GM21786 (cell line): ENCODE results near the gene DMGDH.

Experiments
- ATAC-seq: cut with Tn5 transposase; IDR thresholded peaks from one replicate; pipeline ENCODE4 v1.9.1; 2021; ENCODE audit not compliant: unreplicated experiment

DMGDH gene

DNA sequence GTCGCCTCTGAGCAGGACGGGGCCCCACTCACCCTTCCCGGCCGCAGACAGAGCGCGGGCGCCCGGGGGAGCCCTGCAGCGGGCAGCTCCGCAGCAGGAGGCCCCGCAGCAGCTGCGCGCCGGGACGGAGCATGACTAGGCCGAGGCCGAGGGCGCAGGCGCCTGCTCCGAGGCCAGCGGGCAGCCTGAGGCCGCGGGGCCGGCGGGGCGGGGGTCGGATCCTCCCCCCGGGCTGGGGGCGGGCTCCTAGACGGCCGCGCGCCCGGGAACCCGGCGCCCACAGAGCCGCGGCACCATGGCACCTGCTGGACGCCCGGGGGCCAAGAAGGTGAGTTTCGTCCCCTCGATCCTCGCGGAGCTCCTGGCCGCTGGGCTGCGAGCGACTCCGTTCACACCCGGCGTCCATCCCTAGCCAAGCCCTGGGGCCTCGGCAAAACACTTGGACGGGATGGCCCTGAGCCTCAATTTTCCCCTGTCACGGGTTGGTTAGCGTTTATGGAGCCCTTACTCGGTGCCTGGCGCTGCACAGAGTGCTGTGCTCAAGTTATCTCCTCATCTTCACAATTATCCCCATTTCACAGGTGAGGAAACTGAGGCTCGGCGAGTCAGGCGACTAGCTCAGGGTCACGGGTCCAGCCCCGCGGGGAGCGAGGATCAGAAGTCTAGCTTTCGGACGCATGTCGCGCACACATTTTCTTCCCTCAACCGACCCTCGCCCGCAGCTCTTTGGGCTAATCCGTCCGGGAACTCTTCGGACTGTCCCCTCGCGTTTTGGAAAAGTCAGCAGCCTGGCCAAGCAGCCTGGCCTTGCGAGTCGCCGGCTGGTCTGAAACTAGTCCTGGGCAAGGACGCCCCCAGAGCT is at the start of gene DMGDH, which contains the start of gene BHMT2:
Gene DMGDH (minus strand): TSS at position 187 of the 862 bp plus-strand sequence. CDS start 54 bp downstream, at position 133.
Gene BHMT2 (plus strand): TSS at position 280 of the 862 bp plus-strand sequence. CDS start 16 bp downstream, at position 296.
- ATAC-seq, result no peak

DNA sequence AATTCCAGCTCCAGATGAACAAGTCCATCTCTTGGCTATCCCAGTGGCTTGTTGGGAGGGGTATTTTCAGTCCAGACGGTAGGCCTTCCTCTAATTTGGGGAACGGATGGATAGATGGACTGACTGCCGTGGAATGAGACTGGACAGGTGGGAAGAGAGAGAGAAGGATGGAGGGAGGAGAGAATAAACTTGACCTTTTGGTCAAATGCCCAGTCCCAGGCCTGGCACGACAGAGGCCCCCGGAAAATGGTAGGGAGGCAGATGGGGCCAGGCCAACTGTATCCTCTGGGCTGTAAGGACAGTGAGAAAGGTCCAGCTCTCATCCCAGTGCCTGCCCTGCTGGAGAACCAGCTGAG is 43.2 kb upstream of the DMGDH start:
- no peak for ATAC-seq

DNA sequence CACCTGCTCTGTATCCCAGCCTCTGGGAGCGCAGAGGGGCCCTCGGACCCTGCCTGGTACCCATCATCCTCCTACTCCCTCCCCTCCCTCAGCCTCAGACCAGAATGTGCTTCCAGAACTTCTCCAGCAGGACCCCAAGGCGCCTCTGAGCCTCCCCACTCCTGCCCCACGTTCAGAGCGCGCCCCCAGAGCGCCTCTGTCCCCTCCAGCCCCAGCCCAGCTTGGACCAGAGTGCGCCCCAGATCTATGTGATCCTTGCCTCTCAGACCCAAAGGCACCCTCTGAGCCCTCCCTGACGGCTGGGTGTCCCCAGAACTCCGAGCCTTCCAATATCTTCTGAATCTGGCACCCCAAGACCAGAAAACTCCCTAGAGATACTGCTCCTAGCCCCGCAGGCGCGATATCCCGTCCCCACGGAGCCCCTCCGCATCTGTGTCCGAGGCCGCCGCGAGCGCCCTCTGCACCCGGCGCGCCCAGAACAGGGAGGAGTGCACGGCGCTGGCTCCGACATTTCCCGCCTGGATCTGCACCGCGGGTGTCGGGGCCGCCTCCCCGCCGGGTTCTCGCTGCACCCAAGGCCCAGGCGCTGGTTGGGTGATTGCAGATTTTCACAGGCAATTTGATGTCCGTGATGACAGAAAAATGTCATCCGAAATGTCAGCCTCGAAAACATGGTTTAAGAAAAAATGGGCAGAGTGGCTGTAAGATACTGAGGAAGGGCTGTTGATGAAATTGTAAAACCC is 42.7 kb upstream of the DMGDH start:
- ATAC-seq, result no peak

DNA sequence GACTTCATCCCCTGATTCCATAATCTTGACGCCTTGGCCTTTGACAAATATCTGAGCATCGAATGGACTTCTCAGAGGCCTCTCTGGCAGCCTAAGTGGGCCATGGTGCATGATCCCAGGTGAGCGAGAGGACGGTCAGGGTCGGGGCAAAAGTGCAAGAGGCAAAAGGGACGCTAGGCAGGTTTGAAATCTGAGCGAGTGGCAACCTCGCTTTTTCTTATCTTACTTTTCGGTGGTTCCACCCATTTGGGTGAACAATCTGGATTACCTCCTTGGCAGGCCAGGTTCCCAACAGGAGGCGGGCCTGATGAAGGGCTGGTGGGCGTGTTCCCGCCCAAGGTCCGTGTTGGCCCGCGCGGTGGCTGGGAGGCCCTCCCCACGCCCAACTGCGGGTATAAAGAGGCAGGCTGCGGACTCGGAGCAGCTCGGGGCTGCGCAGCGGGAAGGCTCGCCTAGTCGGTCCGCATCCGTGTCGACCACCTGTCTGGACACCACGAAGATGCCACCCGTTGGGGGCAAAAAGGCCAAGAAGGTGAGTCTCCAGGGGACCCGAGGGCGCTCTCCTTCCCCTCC is 42.0 kb upstream of the DMGDH start, which contains the start of gene BHMT:
Gene BHMT (plus strand): TSS at position 423 of the 573 bp plus-strand sequence. CDS start 77 bp downstream, at position 500.
- ATAC-seq, result no peak

DNA sequence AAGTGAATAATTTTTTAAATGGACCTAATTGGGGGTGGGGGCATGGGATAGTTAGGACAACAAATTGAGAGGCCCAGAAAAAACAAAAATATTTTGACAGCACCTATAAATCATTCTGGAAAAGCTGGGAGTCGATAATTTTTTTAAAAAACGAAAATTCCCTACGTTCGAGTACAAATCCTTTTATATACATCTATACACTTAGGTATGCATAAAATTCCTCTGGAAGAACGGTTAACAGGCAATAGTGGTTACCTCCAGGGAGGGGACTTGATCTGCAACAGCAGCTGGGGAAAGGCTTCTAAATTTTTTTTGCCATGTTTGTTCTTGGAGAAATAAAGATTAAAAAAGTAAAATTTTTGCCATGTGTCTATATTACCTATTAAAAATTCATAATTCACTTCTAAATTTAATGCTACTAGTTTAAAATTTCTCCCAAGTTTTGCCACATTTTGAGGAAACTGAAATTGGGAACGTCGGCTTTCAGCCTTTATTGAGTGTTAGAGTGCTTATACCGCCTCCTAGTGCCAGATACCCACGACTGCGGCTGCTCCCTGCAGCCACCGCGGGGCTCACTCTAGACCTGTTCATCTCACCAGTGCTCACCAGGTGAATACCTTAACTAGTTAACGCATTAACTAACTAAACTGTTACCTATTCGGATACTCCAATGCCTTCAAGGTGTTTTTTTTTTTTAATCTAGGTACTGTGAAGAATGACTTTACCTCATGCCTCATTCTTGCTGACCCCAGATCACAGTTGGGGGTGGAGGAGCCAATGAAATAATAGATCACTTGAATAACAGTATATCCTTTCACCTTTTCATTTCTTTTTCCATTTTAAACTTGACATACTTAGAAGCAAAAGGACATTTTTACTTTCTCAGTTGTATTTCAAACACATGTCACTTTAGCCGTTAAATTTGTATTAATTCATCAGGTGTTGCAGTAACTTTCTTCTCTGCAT is 40.3 kb upstream of the DMGDH start:
- ATAC-seq, result no peak

DNA sequence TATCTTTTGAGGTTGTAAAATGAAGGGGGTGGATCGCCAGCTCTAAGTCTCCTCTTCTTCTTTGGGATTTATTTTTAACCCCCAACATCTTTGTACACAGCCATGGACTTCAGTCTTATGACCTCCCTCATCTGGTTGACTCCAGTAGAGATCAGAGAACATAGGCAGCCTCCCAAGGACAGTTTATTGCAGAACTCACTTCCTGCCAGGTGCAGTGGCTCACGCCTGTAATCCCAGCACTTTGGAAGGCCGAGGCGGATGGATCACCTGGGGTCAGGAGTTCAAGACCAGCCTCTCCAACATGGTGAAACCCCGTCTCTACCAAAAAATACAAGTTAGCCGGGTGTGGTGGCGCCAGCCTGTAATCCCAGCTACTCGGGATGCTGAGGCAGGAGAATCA is 39.3 kb upstream of the DMGDH start:
- ATAC-seq, result no peak

DNA sequence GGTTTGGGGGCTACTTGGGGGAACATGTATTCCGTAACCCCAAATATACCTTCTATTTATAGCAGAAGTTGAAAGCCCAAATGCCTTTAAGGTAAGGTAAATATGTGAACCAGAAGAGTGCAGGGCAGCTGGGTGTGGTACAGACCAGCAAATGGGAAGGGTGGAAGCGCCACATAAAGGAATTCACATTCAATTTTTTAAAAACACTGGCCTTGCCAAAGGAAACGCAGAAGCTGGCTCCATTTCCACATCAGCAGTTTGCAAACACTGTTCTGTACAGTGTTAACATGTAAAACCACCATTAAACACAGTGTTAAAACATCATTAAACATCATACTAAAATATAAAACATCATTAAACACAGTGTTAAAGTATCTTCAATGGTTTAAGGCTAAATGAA is 38.6 kb upstream of the DMGDH start:
- no peak for ATAC-seq

DNA sequence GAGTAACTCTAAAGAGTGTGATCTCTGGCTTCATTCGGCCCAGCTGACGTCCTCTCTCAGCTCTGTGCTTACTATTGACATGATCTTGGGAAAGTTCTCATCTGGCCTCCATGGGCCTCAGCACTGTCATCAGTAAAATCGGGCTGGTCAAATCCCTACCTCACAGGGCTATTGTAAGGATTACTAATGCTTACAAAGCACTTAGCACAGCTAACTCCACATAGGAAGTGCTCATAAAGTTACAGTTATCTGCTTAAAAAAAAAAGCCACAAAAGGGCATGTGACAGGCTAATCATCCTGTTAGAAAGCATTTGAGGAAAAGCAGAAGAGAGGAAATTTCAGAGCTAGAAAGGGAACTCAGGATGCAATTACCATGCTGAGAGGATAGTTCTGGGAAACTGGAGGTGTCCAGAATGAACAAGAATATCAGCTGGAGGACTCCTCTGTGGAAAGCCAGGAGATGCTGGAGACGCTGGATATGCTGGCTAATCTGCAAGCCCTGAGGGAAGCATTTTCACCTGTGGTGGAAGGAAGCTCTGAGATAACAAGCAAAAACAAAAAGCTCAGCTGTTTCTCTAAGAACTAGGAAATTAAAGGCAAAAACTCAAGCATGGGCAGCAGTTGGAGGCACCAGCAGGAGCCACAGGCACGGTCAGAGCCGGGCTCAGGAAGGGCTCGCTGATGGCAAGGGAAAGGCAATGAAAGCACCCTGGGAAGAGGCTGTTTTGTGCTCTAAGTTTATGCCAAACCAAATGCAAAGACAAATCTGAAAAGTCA is 37.7 kb upstream of the DMGDH start:
- ATAC-seq, result no peak

DNA sequence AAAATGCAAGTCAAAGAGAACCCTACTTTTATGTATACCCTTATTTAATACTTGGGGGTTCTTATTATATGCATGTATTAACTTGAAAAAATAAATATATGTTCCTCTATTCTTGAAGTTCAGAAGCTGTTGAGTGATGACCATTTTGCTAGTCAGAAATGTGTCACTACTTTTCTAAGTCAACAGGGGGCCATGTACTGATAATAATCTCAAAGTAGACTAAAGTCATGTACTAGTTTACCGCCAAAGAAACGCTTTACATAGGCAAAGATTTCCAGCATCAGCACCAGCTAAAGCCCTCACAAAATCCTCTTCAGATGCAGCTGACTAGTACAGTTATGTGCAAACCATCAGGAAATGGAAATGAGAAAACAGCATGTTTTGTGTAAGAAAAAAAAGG is 36.4 kb upstream of the DMGDH start:
- no peak for ATAC-seq

DNA sequence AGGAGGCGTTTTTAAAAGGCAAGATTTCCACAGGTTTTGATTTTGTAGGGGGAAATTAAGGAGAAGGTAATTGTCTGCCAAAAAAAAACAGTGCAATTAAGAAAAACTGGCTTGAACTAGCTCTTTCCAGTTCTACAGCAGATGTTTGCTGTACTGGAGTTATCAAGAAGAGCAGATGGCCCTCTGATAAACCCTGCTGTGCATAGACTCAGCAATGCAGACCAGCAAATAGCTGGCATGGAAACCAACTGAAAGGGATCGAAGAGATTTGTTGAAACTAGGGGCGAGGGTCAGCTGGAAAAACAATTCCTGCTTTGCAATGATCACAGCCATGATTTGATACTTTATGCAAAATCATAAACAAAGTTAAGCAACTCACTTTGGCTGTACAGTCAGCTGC is 24.3 kb upstream of the DMGDH start:
- ATAC-seq, result no peak

DNA sequence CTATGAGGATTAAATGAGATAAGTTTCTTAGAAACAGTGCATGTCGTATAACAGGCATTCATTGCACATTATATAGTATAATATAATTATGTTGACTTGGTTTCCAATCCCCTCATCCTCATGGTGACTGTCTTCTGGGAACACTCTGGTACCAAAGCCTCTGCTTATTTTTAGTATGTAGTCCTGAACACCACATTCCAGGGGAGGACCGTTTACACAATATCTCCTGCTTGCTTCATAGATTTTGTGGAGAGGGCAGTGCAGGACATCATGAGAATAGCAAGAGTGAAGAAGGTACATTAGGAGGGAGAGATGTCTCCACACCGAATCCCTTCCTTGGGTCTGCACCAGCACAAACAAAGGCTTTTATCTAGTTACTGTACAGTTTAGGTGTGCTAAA is 21.6 kb upstream of the DMGDH start:
- ATAC-seq, result no peak

DNA sequence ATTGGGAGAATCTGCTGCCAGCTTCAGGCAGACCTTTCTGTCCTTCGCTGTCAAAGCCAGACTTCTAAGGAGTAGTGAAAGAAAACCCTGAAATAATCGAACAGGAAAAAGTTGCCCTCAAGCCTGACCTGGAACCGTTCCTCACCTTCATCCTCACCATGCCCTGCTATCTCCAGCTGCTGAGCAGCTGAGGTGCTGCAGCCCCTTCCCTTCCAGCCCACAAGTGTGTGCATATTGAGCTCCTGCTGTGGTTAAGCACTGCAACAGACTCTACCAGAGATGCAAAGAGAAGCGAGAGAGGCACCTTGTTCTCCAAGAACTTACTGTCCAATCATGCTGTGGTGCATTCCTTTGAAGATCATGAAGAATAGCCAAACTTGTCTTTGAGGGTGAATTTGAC is 19.0 kb upstream of the DMGDH start:
- no peak for ATAC-seq

DNA sequence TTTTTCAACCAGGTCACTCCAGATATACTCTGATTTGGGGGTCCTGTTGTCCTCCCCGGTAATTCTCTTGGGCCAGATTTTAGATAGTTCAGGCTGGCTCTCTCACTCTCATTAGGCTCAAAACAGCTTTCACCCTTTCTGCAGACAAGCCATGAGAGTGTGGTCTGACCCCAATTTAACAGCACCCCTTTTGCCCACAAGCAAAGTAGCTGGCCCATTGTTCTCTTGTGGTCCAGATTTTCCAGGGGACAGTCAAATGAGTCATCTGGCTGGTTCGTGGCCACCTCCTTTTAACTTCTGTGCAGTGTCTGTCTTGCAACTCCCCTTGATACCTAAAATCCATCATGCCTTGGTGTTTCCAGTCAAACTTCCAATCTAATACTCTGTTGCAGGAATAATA is 16.6 kb upstream of the DMGDH start:
- ATAC-seq, result no peak

DNA sequence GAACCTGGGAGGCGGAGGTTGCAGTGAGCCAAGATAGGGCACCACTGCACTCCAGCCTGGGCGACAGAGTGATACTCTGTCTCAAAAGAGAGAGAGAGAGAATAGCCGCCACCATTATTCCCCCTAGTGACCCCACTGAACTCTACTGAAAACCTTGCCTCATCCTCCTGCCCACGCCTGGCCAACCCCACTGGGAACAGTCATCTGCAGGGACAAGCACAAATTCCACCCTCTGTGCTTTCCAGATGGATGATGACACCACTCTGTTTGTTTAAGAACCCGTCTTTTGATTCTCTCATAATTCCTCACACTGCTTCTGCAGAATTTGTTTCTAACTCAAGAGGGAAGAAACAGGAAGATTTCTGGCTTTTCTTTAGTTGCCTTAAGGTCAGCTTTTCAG is 12.3 kb upstream of the DMGDH start:
- no peak for ATAC-seq

DNA sequence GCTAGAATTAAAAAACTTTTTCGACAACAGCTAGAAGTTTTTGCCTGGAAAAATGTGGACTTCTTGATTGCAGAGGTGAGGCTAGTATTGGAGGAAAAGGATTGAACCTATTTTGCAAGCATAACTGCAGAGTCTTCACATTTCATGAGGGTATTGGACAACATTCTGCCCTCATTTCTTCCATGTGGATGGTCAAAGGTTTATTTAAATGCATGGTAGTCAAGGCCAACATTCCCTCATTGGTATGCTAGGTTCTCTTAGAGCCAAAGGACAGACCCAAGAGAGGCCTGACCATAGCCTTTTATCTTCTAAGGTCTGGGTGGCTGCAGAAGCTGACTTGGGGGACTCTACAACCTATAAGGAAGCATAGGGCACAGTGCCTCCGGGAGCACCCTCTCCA is 11.3 kb upstream of the DMGDH start:
- ATAC-seq, result no peak

DNA sequence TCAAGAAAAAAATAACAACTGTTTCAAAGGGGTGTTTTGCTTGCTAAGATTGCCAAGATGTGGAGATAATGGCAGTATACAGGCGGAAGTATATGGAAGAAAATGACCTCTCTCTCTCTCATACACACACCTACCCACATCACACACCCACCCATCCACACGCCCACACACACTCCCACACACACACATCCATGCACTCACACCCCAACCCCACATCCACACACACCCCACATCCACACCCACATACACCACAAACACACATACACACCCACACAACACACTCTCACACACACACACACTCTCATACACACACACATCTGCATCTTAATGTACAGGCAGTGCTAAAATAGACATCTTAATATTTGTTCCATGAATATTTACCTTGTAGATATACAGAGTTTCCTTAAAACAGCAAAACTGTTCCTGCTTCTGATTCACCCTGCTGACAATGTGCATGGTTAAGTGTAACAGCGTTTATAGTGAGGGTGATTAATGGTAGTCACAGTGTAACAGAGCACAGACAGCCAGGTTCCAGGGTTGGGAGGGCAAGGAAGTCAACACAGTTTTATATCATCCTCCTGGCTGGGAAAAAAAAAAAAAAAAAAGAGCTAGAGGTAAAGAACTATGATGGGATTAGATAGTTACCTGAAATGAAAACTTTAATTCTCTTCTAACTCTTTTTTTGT is 8.3 kb upstream of the DMGDH start:
- ATAC-seq, result no peak

DNA sequence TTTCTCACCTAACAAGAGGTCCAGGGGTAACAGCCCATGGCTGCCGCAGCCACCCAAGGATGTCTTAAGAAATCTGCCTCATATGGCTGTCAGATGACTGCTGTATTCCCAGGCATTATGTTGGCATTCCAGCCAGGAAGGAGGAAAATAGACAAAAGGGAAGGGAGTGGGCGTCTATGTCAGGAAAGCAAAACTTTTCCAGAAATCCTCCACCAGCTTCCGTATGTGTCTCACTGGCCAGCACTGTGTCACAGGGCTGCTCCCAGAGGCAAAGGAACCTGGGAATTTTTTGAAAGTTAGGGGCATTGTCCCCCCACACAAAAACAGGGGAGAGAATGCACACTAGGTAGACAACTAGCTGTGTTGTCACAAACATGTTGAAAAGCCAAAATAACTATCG is 7.3 kb upstream of the DMGDH start:
- no peak for ATAC-seq

DNA sequence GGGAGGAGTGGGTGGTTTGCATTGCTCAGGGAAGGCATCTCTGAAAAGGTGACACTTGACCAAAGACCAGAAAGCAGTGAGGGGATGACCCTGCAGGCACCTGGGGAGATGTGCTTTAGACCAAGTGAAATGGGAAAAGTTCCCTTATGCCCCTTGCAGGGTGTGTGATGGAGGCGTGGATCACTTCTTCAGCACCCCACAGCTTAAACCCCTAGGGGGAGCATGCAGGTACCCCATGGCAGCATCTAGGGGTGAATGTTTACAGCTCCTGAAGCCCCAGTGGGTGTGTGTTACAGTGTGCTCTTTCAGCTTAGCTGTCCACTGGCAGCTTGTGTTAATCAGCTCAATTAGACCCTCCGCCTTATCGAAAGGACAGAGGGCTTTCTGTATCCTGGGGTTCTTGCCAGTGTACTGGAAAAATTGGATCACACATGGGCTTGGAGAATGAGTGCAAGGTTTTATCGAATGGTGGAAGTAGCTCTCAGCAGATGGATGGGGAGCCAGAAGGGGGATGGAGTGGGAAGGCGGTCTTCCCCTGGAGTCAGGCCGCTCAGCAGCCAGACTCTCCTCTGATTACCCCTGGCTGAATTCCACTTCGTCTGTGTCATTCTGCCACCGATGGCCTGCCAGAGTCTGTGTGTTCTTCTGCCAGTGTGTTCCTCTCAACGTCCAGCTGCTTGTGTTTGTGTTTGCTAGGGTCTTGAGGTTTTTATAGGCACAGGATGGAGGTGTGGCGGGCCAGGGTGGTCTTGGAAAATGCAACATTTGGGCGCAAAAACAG is 6.4 kb upstream of the DMGDH start:
- no peak for ATAC-seq

DNA sequence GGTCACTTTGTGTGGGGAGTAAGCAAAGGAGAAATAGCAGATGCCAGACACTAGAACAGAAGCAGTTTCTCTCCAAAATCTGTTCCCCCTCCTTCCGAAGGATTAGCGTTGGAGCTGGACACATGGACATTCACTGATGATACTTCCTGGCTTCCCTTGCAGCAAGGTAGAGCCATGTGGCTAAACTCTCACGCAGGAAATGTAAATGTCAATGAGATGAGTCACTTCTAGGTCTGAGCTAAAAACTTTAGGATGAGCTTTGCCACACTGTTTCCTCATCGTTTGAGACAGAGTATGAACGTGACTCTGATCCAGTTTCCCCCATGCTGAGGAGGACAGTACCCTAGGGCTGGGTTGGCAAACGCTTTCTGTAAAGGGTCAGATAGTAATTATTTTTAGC is 5.2 kb upstream of the DMGDH start:
- ATAC-seq, result no peak
